Measurements from ENCODE around the gene DDIAS.
"Not testable (repeated sequence)": the region's sequence is repeated elsewhere in the genome, so short reads cannot be mapped to it uniquely, and the experiment has no call there.

DDIAS gene

GRCh38 chr11:82945682-82946081 lies 44.1 kb downstream of the DDIAS start:
- Histone ChIP-seq H3K27ac (ENCODE audit: low read depth, low read length, poor library complexity, severe bottlenecking) (no peak overlapping the region), H3F3A (ENCODE audit: insufficient read depth, low read length) (no peaks in the 10 kb centered on the region), H2AFZ (ENCODE audit: low read length) (no peak overlapping the region), H3K4me1 (ENCODE audit: insufficient read depth, low read length, severe bottlenecking) (no peaks in the 10 kb centered on the region), H3K36me3 (ENCODE audit: insufficient read depth, low read length) (no peaks in the 10 kb centered on the region; the same call in 1 of the 2 replicates), H3K27me3 (ENCODE audit: insufficient read depth, low read length) (no peaks in the 10 kb centered on the region), H3K9ac (ENCODE audit: low read length) (no peak overlapping the region), H3K4me3 (ENCODE audit: low read depth, low read length, poor library complexity, severe bottlenecking) (no peak overlapping the region), H3K4me2 (ENCODE audit: low read length) (no peak overlapping the region), H4K20me1 (ENCODE audit: insufficient read depth, low read length) (no peaks in the 10 kb centered on the region), H3K79me2 (ENCODE audit: insufficient read depth, low read length) (no peaks in the 10 kb centered on the region), H3K9me3 (ENCODE audit: low read length) (no peaks in the 10 kb centered on the region), H3K9me2 (ENCODE audit: low read depth, low read length) (no peaks in the 10 kb centered on the region)
- no peak for TF ChIP-seq EZH2 (IDR thresholded peaks at IDR 0.05; ENCODE audit: borderline replicate concordance, low read length)
- no peak for TF ChIP-seq CTCF (IDR thresholded peaks at IDR 0.05; ENCODE audit: low read length)

- no peak overlapping the region for H3K9ac ChIP-seq (ENCODE audit: low read length)
- no peak for TF ChIP-seq CTCF (IDR thresholded peaks at IDR 0.05; ENCODE audit: low read length)
- TF ChIP-seq EZH2 (IDR thresholded peaks at IDR 0.05; ENCODE audit: borderline replicate concordance, low read length), result no peak
Measured at GRCh38 chr11:82949352-82949751, 47.8 kb downstream of the DDIAS start.

GRCh38 chr11:82950502-82950901 lies 49.0 kb downstream of the DDIAS start:
- H3K79me2 ChIP-seq (ENCODE audit: insufficient read depth, low read length); H3K9me3 ChIP-seq (ENCODE audit: low read length); H3K4me2 ChIP-seq (ENCODE audit: low read length); H3K9ac ChIP-seq (ENCODE audit: low read length); H3K27ac ChIP-seq (ENCODE audit: low read depth, low read length, poor library complexity, severe bottlenecking); H3K9me2 ChIP-seq (ENCODE audit: low read depth, low read length); H3K4me3 ChIP-seq (ENCODE audit: low read depth, low read length, poor library complexity, severe bottlenecking); H2AFZ ChIP-seq (ENCODE audit: low read length); H3F3A ChIP-seq (ENCODE audit: insufficient read depth, low read length); H3K36me3 ChIP-seq (ENCODE audit: insufficient read depth, low read length); H3K27me3 ChIP-seq (ENCODE audit: insufficient read depth, low read length); H3K4me1 ChIP-seq (ENCODE audit: insufficient read depth, low read length, severe bottlenecking); H4K20me1 ChIP-seq (ENCODE audit: insufficient read depth, low read length): not testable (repeated sequence)

More at GRCh38 chr11:82949352-82949751, 47.8 kb downstream of the DDIAS start:
- no peak overlapping the region for H2AFZ ChIP-seq (ENCODE audit: low read length)
- no peaks in the 10 kb centered on the region for H3K4me1 ChIP-seq (ENCODE audit: insufficient read depth, low read length, severe bottlenecking)
- H3F3A ChIP-seq (ENCODE audit: insufficient read depth, low read length), result no peaks in the 10 kb centered on the region
- no peaks in the 10 kb centered on the region for H3K27me3 ChIP-seq (ENCODE audit: insufficient read depth, low read length)
- no peak overlapping the region for H3K4me3 ChIP-seq (ENCODE audit: low read depth, low read length, poor library complexity, severe bottlenecking)
- H3K9me2 ChIP-seq (ENCODE audit: low read depth, low read length), result no peaks in the 10 kb centered on the region
- no peaks in the 10 kb centered on the region for H4K20me1 ChIP-seq (ENCODE audit: insufficient read depth, low read length)
- no peak overlapping the region for H3K4me2 ChIP-seq (ENCODE audit: low read length)
- no peaks in the 10 kb centered on the region for H3K79me2 ChIP-seq (ENCODE audit: insufficient read depth, low read length)
- no peaks in the 10 kb centered on the region for H3K9me3 ChIP-seq (ENCODE audit: low read length)
- H3K27ac ChIP-seq (ENCODE audit: low read depth, low read length, poor library complexity, severe bottlenecking), result no peak overlapping the region
- H3K36me3 ChIP-seq (ENCODE audit: insufficient read depth, low read length), result no peaks in the 10 kb centered on the region

GRCh38 chr11:82955736-82956453 lies 54.4 kb downstream of the DDIAS start:
- not testable (repeated sequence) for H3K27me3 ChIP-seq (ENCODE audit: insufficient read depth, low read length); H3K9me2 ChIP-seq (ENCODE audit: low read depth, low read length); H2AFZ ChIP-seq (ENCODE audit: low read length); H3K9me3 ChIP-seq (ENCODE audit: low read length); H3F3A ChIP-seq (ENCODE audit: insufficient read depth, low read length); H3K36me3 ChIP-seq (ENCODE audit: insufficient read depth, low read length); H4K20me1 ChIP-seq (ENCODE audit: insufficient read depth, low read length); H3K79me2 ChIP-seq (ENCODE audit: insufficient read depth, low read length)
- Histone ChIP-seq H3K4me1 (ENCODE audit: insufficient read depth, low read length, severe bottlenecking) (peaks cover 42% of the 10 kb centered on the region), H3K4me3 (ENCODE audit: low read depth, low read length, poor library complexity, severe bottlenecking) (peak overlapping the region; percentile 24), H3K27ac (ENCODE audit: low read depth, low read length, poor library complexity, severe bottlenecking) (peak overlapping the region; percentile 67), H3K4me2 (ENCODE audit: low read length) (peak overlapping the region; percentile 46), H3K9ac (ENCODE audit: low read length) (peak overlapping the region; percentile 55; the same call in 1 of the 2 replicates)
